Measurements from ENCODE around the gene MAGI3.

DNA sequence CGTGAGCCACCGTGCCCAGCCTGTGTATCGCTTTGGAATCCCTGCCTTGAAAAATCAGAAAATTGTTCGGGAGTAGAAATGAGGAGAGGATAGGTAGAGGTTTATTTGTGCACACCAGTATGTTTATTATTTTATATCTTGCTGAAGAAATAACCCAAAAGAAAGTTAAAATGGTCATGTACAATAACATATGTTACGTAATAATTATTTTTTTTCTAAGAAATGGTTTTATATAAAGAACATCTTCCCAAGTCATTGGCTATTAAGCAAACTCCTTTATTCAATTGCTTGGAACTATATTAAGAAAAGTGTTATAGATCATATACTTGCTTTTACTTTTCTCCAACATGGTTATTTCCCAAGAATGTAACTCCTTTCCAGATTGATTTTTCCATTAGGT lies 197.2 kb downstream of the MAGI3 start:
- TF ChIP-seq, protein P1, sequence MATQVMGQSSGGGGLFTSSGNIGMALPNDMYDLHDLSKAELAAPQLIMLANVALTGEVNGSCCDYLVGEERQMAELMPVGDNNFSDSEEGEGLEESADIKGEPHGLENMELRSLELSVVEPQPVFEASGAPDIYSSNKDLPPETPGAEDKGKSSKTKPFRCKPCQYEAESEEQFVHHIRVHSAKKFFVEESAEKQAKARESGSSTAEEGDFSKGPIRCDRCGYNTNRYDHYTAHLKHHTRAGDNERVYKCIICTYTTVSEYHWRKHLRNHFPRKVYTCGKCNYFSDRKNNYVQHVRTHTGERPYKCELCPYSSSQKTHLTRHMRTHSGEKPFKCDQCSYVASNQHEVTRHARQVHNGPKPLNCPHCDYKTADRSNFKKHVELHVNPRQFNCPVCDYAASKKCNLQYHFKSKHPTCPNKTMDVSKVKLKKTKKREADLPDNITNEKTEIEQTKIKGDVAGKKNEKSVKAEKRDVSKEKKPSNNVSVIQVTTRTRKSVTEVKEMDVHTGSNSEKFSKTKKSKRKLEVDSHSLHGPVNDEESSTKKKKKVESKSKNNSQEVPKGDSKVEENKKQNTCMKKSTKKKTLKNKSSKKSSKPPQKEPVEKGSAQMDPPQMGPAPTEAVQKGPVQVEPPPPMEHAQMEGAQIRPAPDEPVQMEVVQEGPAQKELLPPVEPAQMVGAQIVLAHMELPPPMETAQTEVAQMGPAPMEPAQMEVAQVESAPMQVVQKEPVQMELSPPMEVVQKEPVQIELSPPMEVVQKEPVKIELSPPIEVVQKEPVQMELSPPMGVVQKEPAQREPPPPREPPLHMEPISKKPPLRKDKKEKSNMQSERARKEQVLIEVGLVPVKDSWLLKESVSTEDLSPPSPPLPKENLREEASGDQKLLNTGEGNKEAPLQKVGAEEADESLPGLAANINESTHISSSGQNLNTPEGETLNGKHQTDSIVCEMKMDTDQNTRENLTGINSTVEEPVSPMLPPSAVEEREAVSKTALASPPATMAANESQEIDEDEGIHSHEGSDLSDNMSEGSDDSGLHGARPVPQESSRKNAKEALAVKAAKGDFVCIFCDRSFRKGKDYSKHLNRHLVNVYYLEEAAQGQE (IDR thresholded peaks at IDR 0.05; ENCODE audit: insufficient read depth in 1 of 2, low read depth in 2 of 2, low read length in 2 of 2), result no peak
- TF ChIP-seq SIN3A (IDR thresholded peaks at IDR 0.05; ENCODE audit: borderline replicate concordance, insufficient read depth, low read length), result no peak

Data from PFSK-1 (cell line).